ENCODE measurements around the gene CACNA1B. TPM values are rescaled to one million over a fixed set of nuclear protein-coding genes. Genes with fewer than 3 reads are reported as not detected.

Gene CACNA1B
- total RNA-seq, 1 donor from 2014 or later = 0.46 TPM

GRCh38 chr9:138053321-138053868, 175.8 kb downstream of the CACNA1B start:
- intact Hi-C loops (cut with DNase I) = no loop called here
- no peak for ATAC-seq (ENCODE audit: poor library complexity)
- no peak for DNase-seq

- intact Hi-C loops (cut with DNase I) = no loop called here
- DNase-seq (no peak), ATAC-seq (ENCODE audit: poor library complexity) (no peak)
Observed at GRCh38 chr9:138053996-138054752, 176.6 kb downstream of the CACNA1B start.

- intact Hi-C loops (cut with DNase I) = no loop called here
- ATAC-seq (ENCODE audit: poor library complexity) = no peak
- DNase-seq = no peak
Observed at GRCh38 chr9:138057726-138058125, 180.1 kb downstream of the CACNA1B start.

- intact Hi-C loops (cut with DNase I) = no loop called here
- DNase-seq = no peak
Observed at GRCh38 chr9:138058181-138058580, 180.6 kb downstream of the CACNA1B start.

GRCh38 chr9:138059196-138059595, 181.6 kb downstream of the CACNA1B start:
- intact Hi-C loops (cut with DNase I) = no loop called here
- ATAC-seq (ENCODE audit: poor library complexity) (no peak), DNase-seq (no peak)

More at GRCh38 chr9:138058181-138058580, 180.6 kb downstream of the CACNA1B start:
- ATAC-seq (ENCODE audit: poor library complexity) = no peak

GRCh38 chr9:138060365-138060764, 182.8 kb downstream of the CACNA1B start:
- ATAC-seq (ENCODE audit: poor library complexity) (no peak), DNase-seq (no peak)
- intact Hi-C loops (cut with DNase I) = no loop called here

GRCh38 chr9:138060881-138061280, 183.3 kb downstream of the CACNA1B start:
- intact Hi-C loops (cut with DNase I) = no loop called here
- DNase-seq (no peak), ATAC-seq (ENCODE audit: poor library complexity) (no peak)

GRCh38 chr9:138061631-138062030, 184.0 kb downstream of the CACNA1B start:
- no peak for DNase-seq
- no peak for ATAC-seq (ENCODE audit: poor library complexity)
- intact Hi-C loops (cut with DNase I) = no loop called here

GRCh38 chr9:138062196-138062595, 184.6 kb downstream of the CACNA1B start:
- ATAC-seq (ENCODE audit: poor library complexity) = no peak
- intact Hi-C loops (cut with DNase I) = no loop called here
- DNase-seq = no peak

GRCh38 chr9:138063033-138063432, 185.5 kb downstream of the CACNA1B start:
- DNase-seq = no peak

GRCh38 chr9:138063785-138064184, 186.2 kb downstream of the CACNA1B start:
- DNase-seq (no peak), ATAC-seq (ENCODE audit: poor library complexity) (no peak)
- intact Hi-C loops (cut with DNase I) = no loop called here

More at GRCh38 chr9:138063033-138063432, 185.5 kb downstream of the CACNA1B start:
- intact Hi-C loops (cut with DNase I) = no loop called here
- no peak for ATAC-seq (ENCODE audit: poor library complexity)

GRCh38 chr9:138064547-138064946, 187.0 kb downstream of the CACNA1B start:
- DNase-seq (no peak), ATAC-seq (ENCODE audit: poor library complexity) (no peak)
- intact Hi-C loops (cut with DNase I) = no loop called here

- DNase-seq = no peak
- no peak for ATAC-seq (ENCODE audit: poor library complexity)
- intact Hi-C loops (cut with DNase I) = no loop called here
Observed at GRCh38 chr9:138065287-138065686, 187.7 kb downstream of the CACNA1B start.

- intact Hi-C loops (cut with DNase I) = no loop called here
- no peak for ATAC-seq (ENCODE audit: poor library complexity)
- DNase-seq = no peak
Observed at GRCh38 chr9:138066049-138066448, 188.5 kb downstream of the CACNA1B start.

- intact Hi-C loops (cut with DNase I) = no loop called here
- no peak for DNase-seq
- ATAC-seq (ENCODE audit: poor library complexity) = no peak
Observed at GRCh38 chr9:138067613-138068367, 190.2 kb downstream of the CACNA1B start.

- ATAC-seq (ENCODE audit: poor library complexity) (no peak), DNase-seq (no peak)
- intact Hi-C loops (cut with DNase I) = no loop called here
Observed at GRCh38 chr9:138068601-138069035, 191.0 kb downstream of the CACNA1B start.

GRCh38 chr9:138069731-138070456, 192.3 kb downstream of the CACNA1B start:
- DNase-seq (no peak), ATAC-seq (ENCODE audit: poor library complexity) (no peak)
- intact Hi-C loops (cut with DNase I) = no loop called here

GRCh38 chr9:138070815-138071214, 193.2 kb downstream of the CACNA1B start:
- intact Hi-C loops (cut with DNase I) = no loop called here
- DNase-seq (no peak), ATAC-seq (ENCODE audit: poor library complexity) (no peak)

- no peak for DNase-seq
Observed at GRCh38 chr9:138071292-138071691, 193.7 kb downstream of the CACNA1B start.

More at GRCh38 chr9:138071292-138071691, 193.7 kb downstream of the CACNA1B start:
- intact Hi-C loops (cut with DNase I) = no loop called here
- ATAC-seq (ENCODE audit: poor library complexity) = no peak
